GM18870 (cell line): ENCODE data around the gene GPR82.
"Not testable (repeated sequence)": the region's sequence is repeated elsewhere in the genome, so short reads cannot be mapped to it uniquely, and the experiment has no call there.

Experiments
- ATAC-seq: cut with Tn5 transposase; IDR thresholded peaks from one replicate; pipeline ENCODE4 v1.9.1; 2021; ENCODE audit warnings: moderate library complexity; ENCODE audit not compliant: unreplicated experiment

The GPR82 gene, protein sequence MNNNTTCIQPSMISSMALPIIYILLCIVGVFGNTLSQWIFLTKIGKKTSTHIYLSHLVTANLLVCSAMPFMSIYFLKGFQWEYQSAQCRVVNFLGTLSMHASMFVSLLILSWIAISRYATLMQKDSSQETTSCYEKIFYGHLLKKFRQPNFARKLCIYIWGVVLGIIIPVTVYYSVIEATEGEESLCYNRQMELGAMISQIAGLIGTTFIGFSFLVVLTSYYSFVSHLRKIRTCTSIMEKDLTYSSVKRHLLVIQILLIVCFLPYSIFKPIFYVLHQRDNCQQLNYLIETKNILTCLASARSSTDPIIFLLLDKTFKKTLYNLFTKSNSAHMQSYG

DNA sequence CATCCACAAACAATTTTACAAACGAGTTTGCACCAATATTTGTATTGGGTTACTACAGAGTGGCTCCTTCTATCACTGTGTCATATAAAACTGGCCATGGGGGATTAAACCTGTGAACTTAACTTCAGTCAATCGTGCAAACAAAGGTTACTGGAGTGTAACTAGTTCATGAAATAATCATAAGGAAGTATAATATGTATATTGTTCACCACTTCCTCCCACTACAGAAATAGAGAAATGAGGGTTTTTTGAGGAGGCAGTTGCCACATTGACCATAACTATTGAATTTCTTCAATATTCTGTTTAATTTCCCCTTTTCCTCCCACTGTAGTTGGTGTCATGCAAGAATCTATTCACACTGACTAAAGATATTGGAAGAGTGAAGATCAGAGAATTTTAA is at the start of gene GPR82:
GPR82 (plus strand) TSS at position 356 of the 400 bp plus-strand sequence. CDS start 2,846 bp downstream, outside the sequence.
- no peak for ATAC-seq

DNA sequence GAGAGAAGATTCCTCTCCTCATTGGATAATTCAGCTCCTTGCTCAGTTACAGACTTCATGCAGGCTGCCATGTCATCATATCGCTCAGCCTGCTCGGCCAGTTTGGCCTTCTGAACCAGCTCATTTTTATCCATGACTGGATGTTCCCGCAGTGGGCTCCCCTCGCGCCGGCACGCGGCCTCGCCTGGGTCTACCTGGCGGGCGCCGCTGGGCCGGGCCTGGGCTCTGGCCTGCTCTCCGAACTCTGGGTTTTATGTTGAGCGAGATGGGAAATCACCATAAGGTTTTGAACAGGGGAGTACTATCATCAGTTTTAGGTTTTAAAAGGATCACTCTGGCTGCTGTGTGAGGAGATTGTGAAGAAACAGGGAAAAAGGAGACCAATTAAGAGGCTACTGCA is 47.6 kb upstream of the GPR82 start:
- ATAC-seq: not testable (repeated sequence)

DNA sequence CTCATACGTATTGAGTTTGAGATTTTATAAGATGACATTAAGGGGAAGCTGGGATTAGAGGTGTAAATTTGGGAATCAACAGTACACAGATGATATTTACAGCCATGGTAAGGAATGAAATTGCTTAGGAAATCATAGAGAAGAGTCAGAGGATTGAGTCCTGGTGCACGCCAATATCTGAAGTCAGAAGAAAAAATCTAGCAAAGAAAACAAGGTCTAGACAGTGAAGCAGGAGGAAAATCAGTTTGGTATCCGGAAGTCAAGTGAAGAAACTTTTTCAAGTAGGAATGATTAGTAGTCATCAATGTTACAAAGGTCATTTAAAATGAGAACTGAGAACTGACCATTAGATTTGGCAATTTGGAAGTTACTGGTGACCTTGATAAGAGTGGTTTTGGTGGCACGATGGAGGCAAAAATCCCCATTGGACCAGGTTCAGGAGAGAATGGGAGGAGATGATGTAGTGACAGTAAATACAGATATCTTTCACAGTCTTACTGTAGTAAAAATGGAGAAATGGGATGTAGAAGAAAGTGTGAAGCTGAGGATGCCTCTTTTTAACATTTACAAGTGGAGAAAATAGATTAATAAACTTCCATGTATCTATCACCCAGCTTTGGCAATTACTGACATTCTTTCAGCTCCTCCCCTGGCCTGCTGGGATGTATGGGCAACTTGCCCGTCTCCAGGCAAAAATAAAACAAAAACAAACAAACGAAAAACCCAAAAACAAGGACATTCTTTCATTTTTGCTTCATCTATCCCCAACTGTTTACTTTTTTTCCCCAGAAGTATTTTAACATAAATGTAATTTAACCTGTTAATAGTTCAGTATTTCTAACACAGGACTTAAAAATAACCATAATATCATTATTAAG is 46.6 kb upstream of the GPR82 start:
- no peak for ATAC-seq

- ATAC-seq: no peak
Observed at GRCh38 chrX:41684138-41684537, 39.8 kb upstream of the GPR82 start.

DNA sequence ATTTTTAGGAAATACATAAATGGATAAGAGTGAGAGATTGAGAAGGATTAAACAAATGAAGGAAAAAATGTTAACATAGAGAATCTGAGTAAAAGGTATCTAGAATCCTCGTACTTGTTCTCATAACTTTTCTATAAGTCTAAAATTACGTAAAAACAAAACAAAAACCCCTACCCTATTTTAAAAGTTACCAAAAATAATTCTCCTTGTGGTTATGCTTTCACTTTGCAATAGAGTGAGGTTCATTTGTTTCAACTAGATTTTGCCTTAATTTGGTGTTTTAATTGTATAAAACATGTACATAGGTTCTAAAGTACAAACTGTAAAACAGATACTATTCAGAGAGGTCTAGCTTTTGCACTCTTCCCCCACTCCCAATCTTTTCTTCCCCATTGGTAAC is 39.0 kb upstream of the GPR82 start:
- ATAC-seq: no peak

DNA sequence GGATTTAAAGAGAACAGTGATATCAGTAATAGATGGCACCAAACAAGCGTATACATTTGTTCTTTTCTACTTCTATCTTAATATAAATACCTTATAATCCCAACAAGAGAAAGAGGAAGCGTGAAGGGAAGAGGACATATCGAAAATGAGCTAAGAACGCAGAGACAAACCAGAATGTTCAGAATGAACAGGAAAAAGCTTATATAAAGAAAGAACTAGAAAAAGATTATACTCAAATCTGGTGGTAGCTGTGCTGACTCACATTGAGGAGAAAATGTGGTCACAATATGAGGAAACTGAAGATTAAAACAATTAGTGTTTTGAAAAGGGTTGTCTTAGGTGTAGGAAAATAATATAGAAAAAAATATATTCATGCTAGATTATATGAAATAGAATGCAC is 37.2 kb upstream of the GPR82 start:
- ATAC-seq: no peak

DNA sequence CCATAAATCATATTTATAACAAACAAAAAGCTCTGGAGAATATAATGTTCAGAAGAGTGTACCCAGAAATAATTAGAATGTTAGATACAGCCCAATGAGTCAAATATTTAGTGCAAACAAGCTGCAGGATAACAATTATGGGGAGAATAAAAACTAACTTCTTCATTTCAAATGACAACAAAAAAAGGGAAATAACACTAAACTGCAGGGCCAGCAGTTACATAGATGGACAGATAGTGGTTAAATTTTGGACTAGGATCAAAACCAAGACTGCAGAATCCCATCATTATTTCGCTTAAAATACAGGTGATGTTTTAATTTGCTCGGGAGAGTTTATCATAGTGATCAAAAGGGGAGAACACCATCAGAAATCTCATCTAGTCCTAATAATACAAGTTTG is 35.8 kb upstream of the GPR82 start:
- ATAC-seq: no peak

DNA sequence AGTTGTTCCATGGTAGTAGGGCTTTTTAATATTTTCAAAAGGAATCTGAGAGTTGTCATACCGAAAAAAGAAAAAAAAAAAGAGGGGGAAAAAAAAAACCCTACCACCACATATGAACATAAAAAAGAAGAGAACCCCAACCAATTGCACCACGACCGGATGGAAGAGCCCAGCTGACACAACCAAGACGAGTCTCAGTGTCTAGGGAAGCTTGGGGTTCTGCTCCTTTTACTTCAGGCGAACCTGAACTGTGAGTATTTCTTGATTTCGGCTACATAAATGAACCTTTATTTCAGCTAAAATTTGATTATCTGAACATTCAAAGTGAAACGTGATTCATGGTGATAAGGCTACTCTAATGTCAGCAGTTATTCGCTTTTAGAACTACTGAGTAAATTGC is 35.1 kb upstream of the GPR82 start, which contains the start of gene GPR34:
GPR34 (plus strand) TSS at position 139 of the 400 bp plus-strand sequence. CDS start 6,661 bp downstream, outside the sequence.
- no peak for ATAC-seq

DNA sequence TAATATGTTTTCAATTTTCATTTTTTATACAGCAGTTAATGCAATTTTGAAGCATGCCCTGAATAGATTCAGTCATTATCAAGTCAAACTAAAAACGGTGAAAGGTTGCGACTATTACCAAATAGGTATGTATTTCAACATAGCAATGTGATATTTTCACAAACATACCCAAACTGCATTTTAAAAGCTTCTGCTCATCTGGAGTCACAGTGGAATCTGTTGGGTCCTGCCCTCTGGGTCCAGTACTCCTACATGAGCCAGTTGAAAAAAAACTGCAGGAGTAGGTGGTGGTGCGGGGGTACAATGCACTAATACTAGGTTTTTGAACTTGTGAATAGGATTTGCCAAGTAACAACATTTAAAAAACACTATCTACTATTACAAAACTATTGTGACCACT is 34.3 kb upstream of the GPR82 start:
- no peak for ATAC-seq

- ATAC-seq: no peak
Observed at GRCh38 chrX:41692162-41692749, 31.7 kb upstream of the GPR82 start.

DNA sequence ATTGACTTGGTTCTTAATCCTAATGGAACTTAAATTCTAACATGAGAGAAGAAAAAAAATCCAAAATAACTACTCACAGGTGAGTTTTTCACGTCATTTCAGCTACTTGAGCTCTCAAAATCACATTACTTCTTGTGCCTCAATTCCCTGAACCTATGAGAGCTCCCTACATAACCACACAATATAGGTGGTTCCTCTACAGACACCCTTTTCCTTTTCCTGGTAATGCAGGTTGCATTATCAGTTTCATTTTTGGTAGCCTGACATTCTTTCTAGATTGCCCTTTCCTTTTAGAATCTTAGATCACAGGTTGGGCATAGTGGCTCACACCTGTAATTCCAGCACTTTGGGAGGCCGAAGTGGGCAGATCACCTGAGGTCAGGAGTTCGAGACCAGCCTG is 31.0 kb upstream of the GPR82 start:
- no peak for ATAC-seq

DNA sequence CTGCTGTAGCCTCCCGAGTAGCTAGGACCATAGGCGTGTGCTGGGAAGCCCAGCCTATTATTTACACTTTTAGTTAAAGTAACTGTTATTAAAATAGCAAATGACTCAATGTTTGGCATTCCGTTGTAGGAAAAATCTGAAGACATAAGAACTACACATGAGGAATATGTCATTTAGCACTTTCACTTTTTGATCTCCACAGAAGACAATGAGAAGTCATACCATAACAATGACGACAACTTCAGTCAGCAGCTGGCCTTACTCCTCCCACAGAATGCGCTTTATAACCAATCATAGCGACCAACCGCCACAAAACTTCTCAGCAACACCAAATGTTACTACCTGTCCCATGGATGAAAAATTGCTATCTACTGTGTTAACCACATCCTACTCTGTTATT is 28.6 kb upstream of the GPR82 start:
- no peak for ATAC-seq

GRCh38 chrX:41703574-41704029 is 20.4 kb upstream of the GPR82 start:
- no peak for ATAC-seq

DNA sequence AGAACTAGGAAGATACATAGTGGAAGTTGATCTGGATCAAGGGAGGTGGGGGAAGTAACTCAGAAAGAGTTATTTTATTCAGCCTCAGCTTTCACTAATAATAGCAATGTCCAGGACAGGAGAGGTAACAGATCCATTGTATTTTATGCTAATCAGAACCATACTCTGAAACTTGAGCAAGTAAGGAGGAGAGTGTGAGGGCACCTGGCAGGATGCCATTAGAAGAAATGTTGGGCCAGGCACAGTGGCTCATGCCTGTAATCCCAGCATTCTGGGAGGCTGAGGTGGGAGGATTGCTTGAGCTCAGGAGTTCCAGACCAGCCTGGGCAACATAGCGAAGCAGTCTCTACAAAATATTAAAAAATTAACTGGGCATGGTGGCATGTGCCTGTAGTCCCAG is 18.9 kb upstream of the GPR82 start:
- ATAC-seq: no peak

GRCh38 chrX:41705680-41706374 is 18.2 kb upstream of the GPR82 start:
- peak; percentile 78 for ATAC-seq

DNA sequence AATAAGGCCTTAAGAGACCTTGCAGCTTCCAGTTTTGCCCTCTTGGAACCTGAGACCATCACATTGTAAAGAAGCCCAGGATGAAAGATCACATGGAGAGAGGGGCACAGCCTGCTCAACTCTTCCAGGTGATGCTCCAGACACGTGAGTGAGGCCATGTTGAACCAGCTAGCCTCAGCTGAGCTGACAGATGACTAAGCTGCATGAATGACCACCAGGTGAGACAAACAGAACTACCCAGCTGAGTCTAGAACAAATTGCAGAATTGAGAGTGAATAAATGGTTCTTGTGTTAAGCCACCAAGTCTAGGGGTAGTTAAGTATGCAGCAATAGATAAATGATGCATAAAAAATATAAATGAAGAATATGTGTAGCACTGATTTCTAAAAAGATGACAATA is 16.8 kb upstream of the GPR82 start:
- ATAC-seq: no peak

GRCh38 chrX:41708486-41708885 is 15.5 kb upstream of the GPR82 start:
- no peak for ATAC-seq

DNA sequence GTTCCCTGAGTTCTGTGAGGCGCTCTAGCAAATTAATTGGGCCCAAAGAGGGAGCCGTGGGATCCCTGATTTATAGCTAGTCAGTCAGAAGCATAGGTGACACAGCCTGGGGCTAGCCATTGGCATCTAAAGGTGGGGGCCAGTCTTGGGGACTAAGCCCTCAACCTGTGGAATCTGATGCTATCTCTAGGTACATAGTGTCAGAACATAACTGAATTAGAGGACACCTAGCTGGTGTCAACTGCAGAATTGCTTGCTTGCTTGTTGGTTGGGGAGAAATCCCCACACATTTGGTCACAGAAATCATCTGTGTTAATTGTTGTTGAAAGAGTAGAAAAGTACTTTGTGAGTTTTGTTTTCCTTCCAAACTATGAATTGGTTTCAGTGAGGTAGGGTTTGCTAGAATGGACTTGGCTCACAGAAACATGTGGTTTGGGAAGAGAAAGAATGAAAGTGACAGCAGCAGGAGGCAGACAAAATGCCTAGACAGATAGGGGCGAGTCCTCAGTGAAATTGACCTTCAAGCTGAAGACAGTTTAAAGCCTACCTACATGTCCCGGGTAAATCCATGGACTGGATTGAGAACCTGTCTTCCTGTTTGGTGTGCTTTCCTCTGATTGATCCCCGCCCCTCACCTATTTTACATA is 12.8 kb upstream of the GPR82 start:
- ATAC-seq: no peak

GRCh38 chrX:41716222-41716621 is 7.8 kb upstream of the GPR82 start:
- ATAC-seq: no peak

- ATAC-seq: no peak
Observed at GRCh38 chrX:41716767-41717473, 7.1 kb upstream of the GPR82 start.
